ENCODE data around the gene RGS4.

DNA sequence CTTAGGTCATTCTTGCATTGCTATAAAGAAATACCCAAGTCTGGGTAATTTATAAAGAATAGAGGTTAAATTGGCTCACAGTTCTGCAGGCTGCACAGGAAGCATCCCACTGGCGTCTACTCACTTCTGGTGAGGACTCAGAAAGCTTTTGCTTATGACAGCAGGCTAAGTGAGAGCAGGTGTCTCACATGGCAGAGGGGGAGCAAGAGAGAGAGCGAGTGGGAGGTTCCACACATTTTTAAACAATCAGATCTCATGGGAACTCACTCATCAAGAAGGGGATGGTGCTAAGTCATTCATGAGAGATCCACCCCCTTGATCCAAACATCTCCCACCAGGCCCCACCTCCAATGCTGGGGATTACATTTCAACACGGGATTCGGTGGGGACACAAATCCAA, 13.6 kb upstream of the RGS4 start:
- TF ChIP-seq, protein P1, sequence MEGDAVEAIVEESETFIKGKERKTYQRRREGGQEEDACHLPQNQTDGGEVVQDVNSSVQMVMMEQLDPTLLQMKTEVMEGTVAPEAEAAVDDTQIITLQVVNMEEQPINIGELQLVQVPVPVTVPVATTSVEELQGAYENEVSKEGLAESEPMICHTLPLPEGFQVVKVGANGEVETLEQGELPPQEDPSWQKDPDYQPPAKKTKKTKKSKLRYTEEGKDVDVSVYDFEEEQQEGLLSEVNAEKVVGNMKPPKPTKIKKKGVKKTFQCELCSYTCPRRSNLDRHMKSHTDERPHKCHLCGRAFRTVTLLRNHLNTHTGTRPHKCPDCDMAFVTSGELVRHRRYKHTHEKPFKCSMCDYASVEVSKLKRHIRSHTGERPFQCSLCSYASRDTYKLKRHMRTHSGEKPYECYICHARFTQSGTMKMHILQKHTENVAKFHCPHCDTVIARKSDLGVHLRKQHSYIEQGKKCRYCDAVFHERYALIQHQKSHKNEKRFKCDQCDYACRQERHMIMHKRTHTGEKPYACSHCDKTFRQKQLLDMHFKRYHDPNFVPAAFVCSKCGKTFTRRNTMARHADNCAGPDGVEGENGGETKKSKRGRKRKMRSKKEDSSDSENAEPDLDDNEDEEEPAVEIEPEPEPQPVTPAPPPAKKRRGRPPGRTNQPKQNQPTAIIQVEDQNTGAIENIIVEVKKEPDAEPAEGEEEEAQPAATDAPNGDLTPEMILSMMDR (IDR thresholded peaks at IDR 0.05) = no peak
- no peak for TF ChIP-seq EZH2 (IDR thresholded peaks at IDR 0.05; ENCODE audit: borderline replicate concordance, insufficient read depth, low read depth, low read length, poor library complexity, severe bottlenecking)
